Sciatic nerve (tissue), 2 donors: Measurements from ENCODE around the gene SCYGR2. TPM values are rescaled to one million over a fixed set of nuclear protein-coding genes. Genes with fewer than 3 reads are reported as not detected.

Source experiments
- ATAC-seq: fragments of 200-7000 bp; cut with Tn5 transposase; one replicate; pipeline ENCODE4 v1.9.1; 2020; ENCODE audit warnings: mild to moderate bottlenecking, moderate library complexity
- DNase-seq: peaks from one replicate; pipeline ENCODE4 v3.0.0-alpha.2; 2020; ENCODE audit warnings: low spot score
- intact Hi-C: fragments of 100-400 bp; cut with DNase I; formaldehyde crosslinking; loops from one replicate; pipeline ENCODE4 v1.14.2; 2022
- total RNA-seq: library from RNA; stranded (reverse); fragmentation: NEBNext Ultra II Directional; extraction: Animal tissue kit (Norgen Biotek cat#: 25700); gene quantifications from one replicate; pipeline ENCODE4 v1.2.1, GENCODE V29; 2021
- donor health status: DM: no; HTN: no; CAD: no.
- donor health status: DM: no; HTN: no; CAD: no.

The SCYGR2 gene
- total RNA-seq, 1 donor from 2014 or later = not detected

- peak; percentile 62 for ATAC-seq
- DNase-seq = no peak
- intact Hi-C loops = no loop called here
These were observed 10.1 kb downstream of the SCYGR2 start for GRCh38 chr2:227608561-227609338.

- ATAC-seq (no peak), DNase-seq (no peak)
- intact Hi-C loops = no loop called here
These were observed 11.4 kb downstream of the SCYGR2 start for GRCh38 chr2:227610123-227610522.

GRCh38 chr2:227612546-227613271 is 14.0 kb downstream of the SCYGR2 start:
- intact Hi-C loops = no loop called here
- DNase-seq (no peak), ATAC-seq (no peak)

- intact Hi-C loops = no loop called here
- DNase-seq = no peak
- no peak for ATAC-seq
These were observed 14.6 kb downstream of the SCYGR2 start for GRCh38 chr2:227613272-227613660.

GRCh38 chr2:227614246-227614645 is 15.6 kb downstream of the SCYGR2 start:
- ATAC-seq = no peak
- no peak for DNase-seq
- intact Hi-C loops = no loop called here

- ATAC-seq = no peak
- no peak for DNase-seq
- intact Hi-C loops = no loop called here
These were observed 16.0 kb downstream of the SCYGR2 start, which contains the start of gene SCYGR3 for GRCh38 chr2:227614740-227615139. Gene SCYGR3 (minus strand): TSS chr2:227614840. CDS start chr2:227614840, 0 bp downstream.

- ATAC-seq (no peak), DNase-seq (no peak)
- intact Hi-C loops = no loop called here
These were observed 16.5 kb downstream of the SCYGR2 start for GRCh38 chr2:227615181-227615580.

GRCh38 chr2:227615906-227616305 is 17.2 kb downstream of the SCYGR2 start:
- no peak for DNase-seq
- no peak for ATAC-seq
- intact Hi-C loops = no loop called here

GRCh38 chr2:227616631-227617030 is 17.9 kb downstream of the SCYGR2 start:
- DNase-seq (no peak), ATAC-seq (no peak)
- intact Hi-C loops = no loop called here

- ATAC-seq = peak; percentile 71
These were observed 18.9 kb downstream of the SCYGR2 start, which contains the start of gene SCYGR4 for GRCh38 chr2:227617316-227618230. Gene SCYGR4 (plus strand): TSS chr2:227617498. CDS start chr2:227617498, 0 bp downstream.

GRCh38 chr2:227623226-227623625 is 24.5 kb downstream of the SCYGR2 start:
- intact Hi-C loops = no loop called here
- no peak for DNase-seq
- no peak for ATAC-seq

More at GRCh38 chr2:227617316-227618230, 18.9 kb downstream of the SCYGR2 start, which contains the start of gene SCYGR4:
- DNase-seq = no peak
- intact Hi-C loops = no loop called here

GRCh38 chr2:227625420-227625819 is 26.7 kb downstream of the SCYGR2 start:
- DNase-seq (no peak), ATAC-seq (no peak)
- intact Hi-C loops = no loop called here

GRCh38 chr2:227626580-227627151 is 28.0 kb downstream of the SCYGR2 start:
- DNase-seq = no peak
- intact Hi-C loops = no loop called here
- ATAC-seq = no peak

- intact Hi-C loops = no loop called here
- no peak for ATAC-seq
- no peak for DNase-seq
These were observed 29.1 kb downstream of the SCYGR2 start for GRCh38 chr2:227627769-227628168.

GRCh38 chr2:227629435-227629834 is 30.7 kb downstream of the SCYGR2 start:
- intact Hi-C loops = no loop called here
- DNase-seq (no peak), ATAC-seq (no peak)

- intact Hi-C loops = no loop called here
- no peak for ATAC-seq
- DNase-seq = no peak
These were observed 31.6 kb downstream of the SCYGR2 start for GRCh38 chr2:227630322-227630721.

- ATAC-seq (no peak), DNase-seq (no peak)
- intact Hi-C loops = no loop called here
These were observed 34.1 kb downstream of the SCYGR2 start for GRCh38 chr2:227632827-227633226.

- no peak for ATAC-seq
- intact Hi-C loops = no loop called here
- no peak for DNase-seq
These were observed 35.5 kb downstream of the SCYGR2 start for GRCh38 chr2:227634201-227634600.

- no peak for ATAC-seq
- intact Hi-C loops = no loop called here
- no peak for DNase-seq
These were observed 44.0 kb downstream of the SCYGR2 start for GRCh38 chr2:227642656-227643055.
